Measurements from ENCODE around the gene EGR4. TPM values are rescaled to one million over a fixed set of nuclear protein-coding genes. Genes with fewer than 3 reads are reported as not detected.

Gene EGR4
- total RNA-seq, 1 donor from 2014 or later = not detected

DNA sequence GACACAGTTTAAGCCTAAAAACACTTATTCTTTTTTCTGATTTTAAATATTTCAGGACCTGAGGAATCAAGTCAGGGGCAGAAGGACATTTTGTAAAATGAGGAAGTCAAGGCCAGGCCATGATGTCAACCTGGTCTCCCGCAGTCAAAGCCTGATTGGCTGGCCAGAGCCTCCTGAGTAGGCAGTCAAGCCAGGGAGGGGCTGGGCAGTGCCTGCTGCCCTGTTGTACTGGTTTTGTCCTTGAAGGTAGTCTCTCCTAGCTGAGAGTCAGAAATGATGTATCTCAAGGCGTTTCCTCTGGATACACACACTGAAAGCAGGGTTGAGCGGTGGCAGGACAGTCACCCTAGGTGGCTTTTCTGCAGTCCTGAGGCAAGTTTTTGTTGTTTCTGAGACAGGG lies 39.4 kb downstream of the EGR4 start:
- TF ChIP-seq, protein P1, sequence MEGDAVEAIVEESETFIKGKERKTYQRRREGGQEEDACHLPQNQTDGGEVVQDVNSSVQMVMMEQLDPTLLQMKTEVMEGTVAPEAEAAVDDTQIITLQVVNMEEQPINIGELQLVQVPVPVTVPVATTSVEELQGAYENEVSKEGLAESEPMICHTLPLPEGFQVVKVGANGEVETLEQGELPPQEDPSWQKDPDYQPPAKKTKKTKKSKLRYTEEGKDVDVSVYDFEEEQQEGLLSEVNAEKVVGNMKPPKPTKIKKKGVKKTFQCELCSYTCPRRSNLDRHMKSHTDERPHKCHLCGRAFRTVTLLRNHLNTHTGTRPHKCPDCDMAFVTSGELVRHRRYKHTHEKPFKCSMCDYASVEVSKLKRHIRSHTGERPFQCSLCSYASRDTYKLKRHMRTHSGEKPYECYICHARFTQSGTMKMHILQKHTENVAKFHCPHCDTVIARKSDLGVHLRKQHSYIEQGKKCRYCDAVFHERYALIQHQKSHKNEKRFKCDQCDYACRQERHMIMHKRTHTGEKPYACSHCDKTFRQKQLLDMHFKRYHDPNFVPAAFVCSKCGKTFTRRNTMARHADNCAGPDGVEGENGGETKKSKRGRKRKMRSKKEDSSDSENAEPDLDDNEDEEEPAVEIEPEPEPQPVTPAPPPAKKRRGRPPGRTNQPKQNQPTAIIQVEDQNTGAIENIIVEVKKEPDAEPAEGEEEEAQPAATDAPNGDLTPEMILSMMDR (IDR thresholded peaks at IDR 0.05; ENCODE audit: insufficient read depth, low read length, severe bottlenecking) = no peak
- FAIRE-seq (no peak), DNase-seq (ENCODE audit: low read depth) (peak; percentile 28)
- Histone ChIP-seq H3K36me3 (ENCODE audit: control insufficient read depth, insufficient read depth, low read length) (peaks cover 28% of the 10 kb centered on the region), H3K4me3 (ENCODE audit: low read depth, low read length) (no peak overlapping the region), H3K27me3 (ENCODE audit: control insufficient read depth, insufficient read depth, low read length) (no peaks in the 10 kb centered on the region)

DNA sequence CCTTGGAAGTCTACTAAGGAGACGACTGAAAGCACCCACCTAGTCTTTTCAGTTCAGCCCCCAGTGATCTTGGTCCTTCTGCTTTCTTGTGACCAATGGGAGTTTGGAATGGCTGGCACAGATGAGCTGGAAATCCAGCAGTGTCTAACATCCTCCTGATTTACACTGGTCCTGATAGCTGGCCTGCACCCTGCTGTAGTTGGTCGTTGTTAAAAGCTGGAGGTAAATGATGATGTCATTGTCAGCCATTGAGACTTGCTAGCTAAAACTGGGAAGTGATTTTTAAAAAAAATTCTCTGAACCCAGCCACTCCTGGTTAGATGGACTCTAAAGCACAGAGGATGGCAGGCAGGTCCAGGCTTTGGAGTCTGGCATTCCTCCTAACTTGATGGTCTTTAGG lies 39.9 kb downstream of the EGR4 start:
- Histone ChIP-seq H3K4me3 (ENCODE audit: low read depth, low read length) (no peak overlapping the region), H3K27me3 (ENCODE audit: control insufficient read depth, insufficient read depth, low read length) (no peaks in the 10 kb centered on the region), H3K36me3 (ENCODE audit: control insufficient read depth, insufficient read depth, low read length) (peaks cover 31% of the 10 kb centered on the region)
- FAIRE-seq = peak; percentile 28
- no peak for DNase-seq (ENCODE audit: low read depth)
- TF ChIP-seq, protein P1 (IDR thresholded peaks at IDR 0.05; ENCODE audit: insufficient read depth, low read length, severe bottlenecking) = no peak

DNA sequence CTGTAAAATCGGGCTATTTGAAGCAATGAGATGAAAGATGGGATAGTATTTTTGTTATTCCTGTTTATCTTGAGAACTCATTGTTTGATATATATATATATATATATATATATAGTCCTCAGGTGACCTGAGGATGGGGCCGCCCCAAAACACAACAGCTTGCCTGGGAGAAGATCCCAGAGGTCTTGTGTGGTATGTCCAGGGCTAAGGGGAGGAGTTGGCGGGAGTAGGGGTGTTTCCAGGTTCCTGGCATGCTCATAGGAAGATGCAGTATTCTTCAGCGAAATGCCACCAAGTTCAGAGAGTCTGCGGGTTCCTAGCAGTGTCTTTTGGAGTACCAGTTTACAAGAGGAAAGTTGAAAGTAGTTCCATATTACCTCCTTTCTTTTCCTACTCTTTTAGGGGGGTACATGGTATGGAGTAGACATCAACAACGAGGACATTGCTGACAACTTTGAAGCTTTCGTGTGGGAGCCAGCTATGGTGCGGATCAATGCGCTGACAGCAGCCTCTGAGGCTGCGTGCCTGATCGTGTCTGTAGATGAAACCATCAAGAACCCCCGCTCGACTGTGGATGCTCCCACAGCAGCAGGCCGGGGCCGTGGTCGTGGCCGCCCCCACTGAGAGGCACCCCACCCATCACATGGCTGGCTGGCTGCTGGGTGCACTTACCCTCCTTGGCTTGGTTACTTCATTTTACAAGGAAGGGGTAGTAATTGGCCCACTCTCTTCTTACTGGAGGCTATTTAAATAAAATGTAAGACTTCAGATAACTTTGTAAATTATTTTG lies 40.9 kb downstream of the EGR4 start:
- DNase-seq (ENCODE audit: low read depth) (no peak), FAIRE-seq (no peak)

DNA sequence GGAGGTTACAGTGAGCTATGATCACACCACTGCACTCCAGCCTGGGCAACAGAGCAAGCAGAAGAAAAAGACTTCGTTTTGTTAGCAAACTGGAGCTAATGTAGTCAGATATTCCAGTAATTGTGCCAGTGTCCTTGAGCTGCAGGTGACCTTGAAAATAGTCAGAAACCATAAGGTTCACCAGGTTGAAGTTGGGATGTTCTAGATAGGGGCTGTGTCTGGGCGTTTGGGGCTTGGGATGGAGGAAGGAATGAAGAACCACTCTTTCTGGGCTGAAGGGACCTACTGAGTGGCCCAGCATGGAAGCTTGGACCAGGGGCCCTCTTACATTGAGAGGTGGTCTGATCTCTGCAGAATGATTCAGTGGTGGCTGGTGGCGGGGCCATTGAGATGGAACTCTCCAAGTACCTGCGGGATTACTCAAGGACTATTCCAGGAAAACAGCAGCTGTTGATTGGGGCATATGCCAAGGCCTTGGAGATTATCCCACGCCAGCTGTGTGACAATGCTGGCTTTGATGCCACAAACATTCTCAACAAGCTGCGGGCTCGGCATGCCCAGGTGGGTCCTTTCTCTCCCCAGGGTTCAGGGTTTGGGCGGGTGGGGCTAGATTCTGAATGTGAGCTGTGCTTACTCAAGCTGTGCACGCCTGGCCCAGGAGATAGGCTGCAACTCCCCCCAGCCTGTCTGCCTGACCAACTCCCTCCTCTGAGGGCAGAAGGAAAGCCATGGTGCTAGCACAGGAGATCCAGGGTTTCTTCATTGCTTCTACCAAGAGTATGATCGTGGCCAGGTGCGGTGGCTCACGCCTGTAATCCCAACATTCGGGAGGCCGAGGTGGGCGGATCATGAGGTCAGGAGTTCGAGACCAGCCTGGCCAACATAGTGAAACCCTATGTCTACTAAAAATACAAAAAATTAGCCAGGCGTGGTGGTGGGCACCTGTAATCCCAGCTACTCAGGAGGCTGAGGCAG lies 42.2 kb downstream of the EGR4 start:
- H3K4me3 ChIP-seq (ENCODE audit: low read depth, low read length) = no peak overlapping the region
- TF ChIP-seq, protein P1 (IDR thresholded peaks at IDR 0.05; ENCODE audit: insufficient read depth, low read length, severe bottlenecking) = no peak
- H3K36me3 ChIP-seq (ENCODE audit: control insufficient read depth, insufficient read depth, low read length) = peaks cover 44% of the 10 kb centered on the region
- DNase-seq (ENCODE audit: low read depth) (no peak), FAIRE-seq (no peak)
- no peaks in the 10 kb centered on the region for H3K27me3 ChIP-seq (ENCODE audit: control insufficient read depth, insufficient read depth, low read length)

More for the DNA sequence above, 40.9 kb downstream of the EGR4 start:
- H3K4me3 ChIP-seq (ENCODE audit: low read depth, low read length) = no peak overlapping the region
- TF ChIP-seq, protein P1 (IDR thresholded peaks at IDR 0.05; ENCODE audit: insufficient read depth, low read length, severe bottlenecking) = no peak
- H3K27me3 ChIP-seq (ENCODE audit: control insufficient read depth, insufficient read depth, low read length) = no peaks in the 10 kb centered on the region
- peaks cover 38% of the 10 kb centered on the region for H3K36me3 ChIP-seq (ENCODE audit: control insufficient read depth, insufficient read depth, low read length)

DNA sequence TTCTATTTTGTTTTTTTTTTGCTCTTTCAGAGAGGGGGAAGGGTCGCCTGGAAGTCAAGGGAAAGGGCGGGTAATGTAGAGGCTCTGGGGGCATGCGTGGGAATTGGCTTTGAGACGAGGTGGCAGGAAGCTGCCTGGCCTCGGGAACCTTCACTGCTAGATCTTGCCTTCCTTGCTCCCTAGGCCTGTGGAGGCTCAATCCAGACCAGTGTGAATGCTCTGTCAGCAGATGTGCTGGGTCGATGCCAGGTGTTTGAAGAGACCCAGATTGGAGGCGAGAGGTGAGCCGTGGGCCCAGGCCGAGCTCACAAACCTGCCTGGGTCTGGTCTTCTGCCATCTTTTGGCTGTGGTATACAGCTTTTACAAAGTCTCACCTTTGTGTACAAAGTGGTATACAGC lies 43.7 kb downstream of the EGR4 start:
- H3K4me3 ChIP-seq (ENCODE audit: low read depth, low read length) = no peak overlapping the region
- no peaks in the 10 kb centered on the region for H3K27me3 ChIP-seq (ENCODE audit: control insufficient read depth, insufficient read depth, low read length)
- H3K36me3 ChIP-seq (ENCODE audit: control insufficient read depth, insufficient read depth, low read length) = peaks cover 52% of the 10 kb centered on the region
- FAIRE-seq = no peak
- TF ChIP-seq, protein P1 (IDR thresholded peaks at IDR 0.05; ENCODE audit: insufficient read depth, low read length, severe bottlenecking) = no peak
- DNase-seq (ENCODE audit: low read depth) = no peak

All from bronchial epithelial cell (primary cell).